DMS53 treated with DMSO at 0.1 percent for 48 hours (cell line): ENCODE data around the gene IFI27L2.

ENCODE experiments used
- DNase-seq: peaks from one replicate; lab custom pipeline; 2025; ENCODE audit not compliant: unreplicated experiment; lab: John Stamatoyannopoulos, UW

IFI27L2 gene

GRCh38 chr14:94103554-94104150 lies 25.8 kb downstream of the IFI27L2 start:
- DNase-seq = no peak

GRCh38 chr14:94102768-94103482 lies 26.5 kb downstream of the IFI27L2 start:
- DNase-seq = no peak

- DNase-seq = no peak
These were observed 27.7 kb downstream of the IFI27L2 start for GRCh38 chr14:94101748-94102147.

- DNase-seq = no peak
These were observed 28.6 kb downstream of the IFI27L2 start for GRCh38 chr14:94100847-94101246.

- DNase-seq = no peak
These were observed 30.4 kb downstream of the IFI27L2 start for GRCh38 chr14:94099006-94099405.

GRCh38 chr14:94098326-94098992 lies 30.9 kb downstream of the IFI27L2 start:
- no peak for DNase-seq

GRCh38 chr14:94097091-94097490 lies 32.3 kb downstream of the IFI27L2 start:
- no peak for DNase-seq

GRCh38 chr14:94093418-94093817 lies 36.0 kb downstream of the IFI27L2 start:
- DNase-seq = no peak

GRCh38 chr14:94089479-94089878 lies 39.9 kb downstream of the IFI27L2 start:
- DNase-seq = no peak

GRCh38 chr14:94088516-94088915 lies 40.9 kb downstream of the IFI27L2 start:
- DNase-seq = no peak

- DNase-seq = no peak
These were observed 41.5 kb downstream of the IFI27L2 start for GRCh38 chr14:94087891-94088290.

GRCh38 chr14:94081386-94081820 lies 48.0 kb downstream of the IFI27L2 start:
- no peak for DNase-seq

GRCh38 chr14:94080621-94081385 lies 48.6 kb downstream of the IFI27L2 start, which contains the start of the genes DDX24 and IFI27L1:
Gene DDX24 (minus strand): TSS chr14:94081202. CDS start chr14:94079742, 1,460 bp downstream.
Gene IFI27L1 (plus strand): TSS chr14:94081310. CDS start chr14:94096938, 15,628 bp downstream.
- DNase-seq = peak; percentile 70

GRCh38 chr14:94079891-94080620 lies 49.3 kb downstream of the IFI27L2 start:
- DNase-seq = no peak

GRCh38 chr14:94077823-94078222 lies 51.6 kb downstream of the IFI27L2 start:
- no peak for DNase-seq
